OCI-LY1 (cell line): ENCODE measurements around the gene TSPAN12.

Experiments
- CTCF ChIP-seq: fragments of 200-600 bp; sonication (generic), shearing (Covaris generic); IDR thresholded peaks from 2 replicates; pipeline ENCODE4 v1.5.1; 2017; ENCODE audit warnings: mild to moderate bottlenecking, antibody characterized with exemption, low read length, moderate library complexity, mixed read lengths
- EZH2 ChIP-seq: fragments of 200-600 bp; sonication (generic), shearing (Covaris generic); IDR thresholded peaks from 2 replicates; pipeline ENCODE4 v1.8.0; 2017; ENCODE audit warnings: borderline replicate concordance, mixed run types, mild to moderate bottlenecking, antibody characterized with exemption, low read length, moderate library complexity, mixed read lengths

GRCh38 chr7:120806669-120807068 lies 51.3 kb downstream of the TSPAN12 start:
- no peak for TF ChIP-seq CTCF
- TF ChIP-seq EZH2: no peak
